Loucy (cell line): ENCODE measurements around the gene EIF2A.

ENCODE experiments used
- CTCF ChIP-seq: fragments of 200-600 bp; sonication (generic); conservative IDR thresholded peaks from 2 replicates; pipeline ENCODE4 v1.5.1; 2014; ENCODE audit warnings: mild to moderate bottlenecking, antibody characterized with exemption, low read length
- EZH2phosphoT487 ChIP-seq: fragments of 200-600 bp; IDR thresholded peaks from 2 replicates; pipeline ENCODE4 v1.6.1; 2018; ENCODE audit warnings: antibody characterized with exemption, mild to moderate bottlenecking, moderate library complexity, borderline replicate concordance

- no peak for TF ChIP-seq CTCF
- no peak for TF ChIP-seq EZH2phosphoT487
Measured at GRCh38 chr3:150555859-150556436, 9.4 kb downstream of the EIF2A start.
